AG10803 (cell line): ENCODE data around the gene CPNE5.

Experiments used
- DNase-seq: peaks from one replicate; pipeline ENCODE4 v3.0.0; 2010; ENCODE audit warnings: low read depth
- H3K4me3 ChIP-seq: 2 replicates; pipeline ENCODE4 v1.5.1; 2011; ENCODE audit warnings: mild to moderate bottlenecking, low read length, control low read depth
- CTCF ChIP-seq: conservative IDR thresholded peaks from 2 replicates; pipeline ENCODE4 v1.5.1; 2011; ENCODE audit warnings: mild to moderate bottlenecking, low read length, control low read depth, inconsistent platforms

CPNE5 gene

GRCh38 chr6:36825994-36826393 lies 13.2 kb downstream of the CPNE5 start:
- no peak for DNase-seq
- no peak overlapping the region for H3K4me3 ChIP-seq
- no peak for TF ChIP-seq CTCF

GRCh38 chr6:36825452-36825851 lies 13.8 kb downstream of the CPNE5 start:
- no peak for DNase-seq
- TF ChIP-seq CTCF, result no peak
- no peak overlapping the region for H3K4me3 ChIP-seq

- no peak for DNase-seq
- no peak for TF ChIP-seq CTCF
- H3K4me3 ChIP-seq, result no peak overlapping the region
Observed at GRCh38 chr6:36824253-36824652, 15.0 kb downstream of the CPNE5 start.

- DNase-seq, result no peak
- no peak for TF ChIP-seq CTCF
- no peak overlapping the region for H3K4me3 ChIP-seq
Observed at GRCh38 chr6:36823421-36824096, 15.7 kb downstream of the CPNE5 start.

GRCh38 chr6:36822506-36823269 lies 16.6 kb downstream of the CPNE5 start:
- H3K4me3 ChIP-seq, result no peak overlapping the region
- no peak for DNase-seq
- TF ChIP-seq CTCF, result no peak

- no peak for DNase-seq
- no peak for TF ChIP-seq CTCF
- H3K4me3 ChIP-seq, result no peak overlapping the region
Observed at GRCh38 chr6:36821581-36822335, 17.5 kb downstream of the CPNE5 start.
